Osteoblast (primary cell): ENCODE data around the gene USF3. TPM values are rescaled to one million over a fixed set of nuclear protein-coding genes. Genes with fewer than 3 reads are reported as not detected.

Experiments used
- DNase-seq: peaks from one replicate; pipeline ENCODE4 v3.0.0; 2011; ENCODE audit warnings: low spot score, mixed read lengths; ENCODE audit not compliant: insufficient read length; ENCODE audit errors: missing footprints
- H2AFZ ChIP-seq: 2 replicates; pipeline ENCODE4 v1.6.0; 2011; ENCODE audit warnings: mild to moderate bottlenecking, low read length
- H3K27ac ChIP-seq: 2 replicates; pipeline ENCODE4 v1.5.1; 2011; ENCODE audit warnings: mild to moderate bottlenecking, low read depth, low read length, moderate library complexity
- H3K27me3 ChIP-seq: 2 replicates; pipeline ENCODE4 v1.6.0; 2012; ENCODE audit warnings: mild to moderate bottlenecking, control low read depth, inconsistent platforms, low read length, moderate library complexity; ENCODE audit not compliant: insufficient read depth
- H3K36me3 ChIP-seq: 2 replicates; pipeline ENCODE4 v1.5.1; 2011; ENCODE audit warnings: mild to moderate bottlenecking, low read length, control low read depth, moderate library complexity; ENCODE audit not compliant: insufficient read depth
- H3K4me1 ChIP-seq: 2 replicates; pipeline ENCODE4 v1.5.1; 2011; ENCODE audit warnings: mild to moderate bottlenecking, low read length, control low read depth, moderate library complexity; ENCODE audit not compliant: insufficient read depth
- H3K4me2 ChIP-seq: 2 replicates; pipeline ENCODE4 v1.6.0; 2011; ENCODE audit warnings: mild to moderate bottlenecking, low read length; ENCODE audit not compliant: insufficient read depth
- H3K4me3 ChIP-seq: fragments of 200-600 bp; sonication (generic); 3 replicates; pipeline ENCODE4 v1.5.1; 2012; ENCODE audit warnings: mild to moderate bottlenecking, low read length, inconsistent platforms; ENCODE audit not compliant: insufficient read depth
- H3K79me2 ChIP-seq: 2 replicates; pipeline ENCODE4 v1.6.0; 2012; ENCODE audit warnings: mild to moderate bottlenecking, low read length, control low read depth, inconsistent platforms; ENCODE audit not compliant: insufficient read depth
- H3K9me3 ChIP-seq: 2 replicates; pipeline ENCODE4 v1.5.1; 2011; ENCODE audit warnings: low read depth, low read length, control low read depth
- H4K20me1 ChIP-seq: 2 replicates; pipeline ENCODE4 v1.6.0; 2012; ENCODE audit warnings: mild to moderate bottlenecking, low read length, control low read depth; ENCODE audit not compliant: insufficient read depth
- total RNA-seq: library from RNA; depleted of rRNA; stranded (reverse); fragments of >200 nt; gene quantifications from 2 replicates; pipeline ENCODE4 v1.2.3, GENCODE V29; 2012
- TF ChIP-seq, protein P1 (sequence below): IDR thresholded peaks from 2 replicates; pipeline ENCODE4 v1.5.1; 2011; ENCODE audit warnings: mild to moderate bottlenecking, low read depth, low read length, moderate library complexity; ENCODE audit errors: extremely low read depth

Gene USF3
- total RNA-seq, 1 donor: 10.5 TPM

DNA sequence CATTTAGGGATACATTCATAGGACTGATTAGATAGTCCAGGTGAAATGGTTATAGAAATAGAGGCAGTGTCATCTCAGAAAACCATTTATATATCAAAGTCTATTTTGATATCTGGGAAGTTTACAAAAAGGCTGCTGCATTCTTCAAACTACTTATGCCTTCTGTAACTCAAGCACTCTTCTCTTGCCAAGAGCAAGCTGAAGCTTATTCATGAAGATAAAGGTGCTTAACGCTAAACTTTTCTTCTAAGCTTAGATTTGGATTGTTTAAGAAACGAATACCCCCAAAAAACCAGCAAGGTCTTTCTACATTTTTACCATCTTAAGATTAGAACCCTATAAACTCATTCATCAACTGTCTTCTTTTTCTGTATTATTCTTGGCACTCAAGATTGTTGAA is 23.3 kb upstream of the USF3 start:
- Histone ChIP-seq H2AFZ (no peak overlapping the region), H3K36me3 (peaks cover 43% of the 10 kb centered on the region), H3K79me2 (peaks cover 24% of the 10 kb centered on the region), H3K4me3 (no peak overlapping the region), H3K27ac (no peak overlapping the region), H3K4me1 (peaks cover 3% of the 10 kb centered on the region), H4K20me1 (peaks cover 24% of the 10 kb centered on the region), H3K4me2 (no peak overlapping the region), H3K27me3 (no peaks in the 10 kb centered on the region), H3K9me3 (no peaks in the 10 kb centered on the region)
- no peak for DNase-seq
- TF ChIP-seq, protein P1, sequence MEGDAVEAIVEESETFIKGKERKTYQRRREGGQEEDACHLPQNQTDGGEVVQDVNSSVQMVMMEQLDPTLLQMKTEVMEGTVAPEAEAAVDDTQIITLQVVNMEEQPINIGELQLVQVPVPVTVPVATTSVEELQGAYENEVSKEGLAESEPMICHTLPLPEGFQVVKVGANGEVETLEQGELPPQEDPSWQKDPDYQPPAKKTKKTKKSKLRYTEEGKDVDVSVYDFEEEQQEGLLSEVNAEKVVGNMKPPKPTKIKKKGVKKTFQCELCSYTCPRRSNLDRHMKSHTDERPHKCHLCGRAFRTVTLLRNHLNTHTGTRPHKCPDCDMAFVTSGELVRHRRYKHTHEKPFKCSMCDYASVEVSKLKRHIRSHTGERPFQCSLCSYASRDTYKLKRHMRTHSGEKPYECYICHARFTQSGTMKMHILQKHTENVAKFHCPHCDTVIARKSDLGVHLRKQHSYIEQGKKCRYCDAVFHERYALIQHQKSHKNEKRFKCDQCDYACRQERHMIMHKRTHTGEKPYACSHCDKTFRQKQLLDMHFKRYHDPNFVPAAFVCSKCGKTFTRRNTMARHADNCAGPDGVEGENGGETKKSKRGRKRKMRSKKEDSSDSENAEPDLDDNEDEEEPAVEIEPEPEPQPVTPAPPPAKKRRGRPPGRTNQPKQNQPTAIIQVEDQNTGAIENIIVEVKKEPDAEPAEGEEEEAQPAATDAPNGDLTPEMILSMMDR: no peak

DNA sequence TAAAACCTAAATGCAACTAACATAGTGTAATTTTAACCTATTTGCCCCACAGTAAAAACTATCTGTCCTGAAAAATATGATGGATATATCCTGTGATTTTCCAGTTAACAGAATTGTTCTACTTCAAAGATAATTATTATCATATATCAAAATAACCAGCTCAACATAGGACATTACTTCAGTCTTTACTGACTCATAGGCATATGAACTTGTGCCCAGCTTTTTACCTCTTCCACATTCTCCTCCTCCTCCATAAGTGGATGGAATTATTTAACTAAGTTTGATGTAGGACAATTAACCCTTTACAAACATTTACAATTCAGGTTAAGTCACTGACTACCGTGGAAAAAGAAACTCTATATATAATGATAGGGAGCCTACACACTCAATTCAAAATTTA is 22.9 kb upstream of the USF3 start:
- TF ChIP-seq, protein P1: no peak
- DNase-seq: no peak
- Histone ChIP-seq H3K27ac (no peak overlapping the region), H3K79me2 (peaks cover 19% of the 10 kb centered on the region), H3K36me3 (peaks cover 39% of the 10 kb centered on the region), H2AFZ (no peak overlapping the region), H3K4me1 (peaks cover 3% of the 10 kb centered on the region), H3K4me2 (no peak overlapping the region), H3K27me3 (no peaks in the 10 kb centered on the region), H3K4me3 (no peak overlapping the region), H4K20me1 (peaks cover 19% of the 10 kb centered on the region), H3K9me3 (no peaks in the 10 kb centered on the region)

DNA sequence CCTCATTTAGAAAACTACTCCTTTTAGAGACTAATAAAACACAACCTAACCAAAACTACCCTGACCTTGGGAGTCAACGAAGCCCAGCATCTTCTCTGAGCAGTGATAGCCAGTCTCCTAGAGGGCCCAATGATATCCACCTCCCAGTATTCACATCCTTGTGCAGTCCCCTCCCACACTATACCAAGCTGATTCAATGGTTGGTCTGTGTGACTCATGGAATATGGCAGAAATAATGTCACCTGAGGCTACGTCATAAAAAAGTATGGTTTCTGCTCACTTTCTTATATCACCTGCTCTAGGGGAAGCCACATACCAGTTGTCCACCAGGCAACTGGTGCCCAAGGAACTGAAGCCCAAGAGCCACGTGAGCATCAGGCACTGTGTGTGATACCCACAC is 21.4 kb upstream of the USF3 start:
- no peaks in the 10 kb centered on the region for H3K27me3 ChIP-seq
- peaks cover 12% of the 10 kb centered on the region for H4K20me1 ChIP-seq
- peaks cover 26% of the 10 kb centered on the region for H3K36me3 ChIP-seq
- no peak for DNase-seq
- no peak overlapping the region for H2AFZ ChIP-seq
- peaks cover 6% of the 10 kb centered on the region for H3K79me2 ChIP-seq
- H3K4me1 ChIP-seq: peaks cover 3% of the 10 kb centered on the region
- H3K4me2 ChIP-seq: no peak overlapping the region
- H3K9me3 ChIP-seq: no peaks in the 10 kb centered on the region
- no peak overlapping the region for H3K4me3 ChIP-seq
- H3K27ac ChIP-seq: no peak overlapping the region
- TF ChIP-seq, protein P1: no peak

DNA sequence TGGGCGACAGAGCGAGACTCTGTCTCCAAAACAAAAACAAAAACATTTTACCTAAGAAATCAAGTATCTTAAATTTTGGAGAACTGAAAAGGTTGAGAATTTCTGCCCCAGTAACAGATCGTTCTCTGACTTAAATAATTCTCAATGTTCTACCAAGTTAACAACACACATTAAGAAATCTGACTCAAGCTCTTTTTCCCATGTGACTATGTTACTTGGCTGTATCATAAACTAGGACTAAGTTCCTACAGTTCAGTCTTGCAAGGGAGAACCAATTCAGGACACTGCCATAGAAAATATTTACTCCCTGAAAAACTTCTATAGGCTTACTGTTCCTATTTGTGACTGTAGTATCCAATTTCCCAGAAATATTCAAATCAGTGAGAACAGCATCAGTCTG is 20.9 kb upstream of the USF3 start:
- H3K4me1 ChIP-seq: peaks cover 3% of the 10 kb centered on the region
- no peak overlapping the region for H3K4me3 ChIP-seq
- H2AFZ ChIP-seq: no peak overlapping the region
- H3K79me2 ChIP-seq: peaks cover 3% of the 10 kb centered on the region
- peaks cover 26% of the 10 kb centered on the region for H3K36me3 ChIP-seq
- H4K20me1 ChIP-seq: peaks cover 7% of the 10 kb centered on the region
- TF ChIP-seq, protein P1: no peak
- H3K27me3 ChIP-seq: no peaks in the 10 kb centered on the region
- H3K27ac ChIP-seq: no peak overlapping the region
- DNase-seq: no peak
- H3K4me2 ChIP-seq: no peak overlapping the region
- H3K9me3 ChIP-seq: no peaks in the 10 kb centered on the region
